ENCODE data around the gene TEAD2.

- TF ChIP-seq CTCF (IDR thresholded peaks at IDR 0.05) (no peak), POLR2A (IDR thresholded peaks at IDR 0.05) (no peak), EP300 (IDR thresholded peaks at IDR 0.05) (no peak)
These were observed 16.3 kb upstream of the TEAD2 start for GRCh38 chr19:49378512-49378911.

Data from ovary (tissue), 3 donors.